ENCODE results near the gene PCIF1. TPM values are rescaled to one million over a fixed set of nuclear protein-coding genes. Genes with fewer than 3 reads are reported as not detected.

Gene PCIF1
- total RNA-seq, 1 donor from 2014 or later = 42.1 TPM

DNA sequence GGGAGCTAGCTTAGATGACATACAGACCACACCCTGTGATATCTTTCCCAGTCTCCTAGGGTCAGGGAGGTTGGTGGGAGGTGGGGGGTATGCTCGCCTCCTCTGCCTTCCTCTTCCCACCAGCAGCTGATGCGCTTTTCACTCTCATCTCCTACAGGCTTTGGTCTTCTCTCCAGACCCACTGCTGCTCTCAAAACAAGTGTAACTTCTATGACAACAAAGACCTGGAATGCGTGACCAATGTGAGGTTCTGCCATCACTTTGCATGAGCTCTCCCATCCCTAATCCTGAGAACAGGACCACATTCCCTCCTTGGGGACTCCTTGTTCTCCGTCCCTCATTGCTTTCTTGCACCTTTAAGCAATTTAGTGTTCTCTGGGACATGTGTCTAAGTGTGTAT is 40.7 kb upstream of the PCIF1 start:
- no peak for DNase-seq (ENCODE audit: extremely low spot score, unreplicated experiment)
- Mint-ChIP-seq H3K4me1 (ENCODE audit: unreplicated experiment) (peaks cover 18% of the 10 kb centered on the region), H3K9me3 (ENCODE audit: unreplicated experiment) (no peaks in the 10 kb centered on the region), H3K4me3 (ENCODE audit: unreplicated experiment) (peak overlapping the region; percentile 14), H3K36me3 (ENCODE audit: unreplicated experiment) (peaks cover 24% of the 10 kb centered on the region), H3K27me3 (ENCODE audit: unreplicated experiment) (no peaks in the 10 kb centered on the region), H3K27ac (ENCODE audit: unreplicated experiment) (no peak overlapping the region)
- TF ChIP-seq CTCF (IDR thresholded peaks at IDR 0.05) = no peak

- no peaks in the 10 kb centered on the region for H3K9me3 Mint-ChIP-seq (ENCODE audit: unreplicated experiment)
- H3K27me3 Mint-ChIP-seq (ENCODE audit: unreplicated experiment) = no peaks in the 10 kb centered on the region
- H3K4me1 Mint-ChIP-seq (ENCODE audit: unreplicated experiment) = peaks cover 15% of the 10 kb centered on the region
- DNase-seq (ENCODE audit: extremely low spot score, unreplicated experiment) = no peak
- no peak overlapping the region for H3K4me3 Mint-ChIP-seq (ENCODE audit: unreplicated experiment)
- no peak for TF ChIP-seq CTCF (IDR thresholded peaks at IDR 0.05)
- H3K27ac Mint-ChIP-seq (ENCODE audit: unreplicated experiment) = no peak overlapping the region
- peaks cover 28% of the 10 kb centered on the region for H3K36me3 Mint-ChIP-seq (ENCODE audit: unreplicated experiment)
Measured at GRCh38 chr20:45894797-45895196, 39.7 kb upstream of the PCIF1 start.

- no peak for DNase-seq (ENCODE audit: extremely low spot score, unreplicated experiment)
- Mint-ChIP-seq H3K27me3 (ENCODE audit: unreplicated experiment) (no peaks in the 10 kb centered on the region), H3K27ac (ENCODE audit: unreplicated experiment) (no peak overlapping the region), H3K9me3 (ENCODE audit: unreplicated experiment) (no peaks in the 10 kb centered on the region), H3K4me3 (ENCODE audit: unreplicated experiment) (no peak overlapping the region), H3K4me1 (ENCODE audit: unreplicated experiment) (peaks cover 12% of the 10 kb centered on the region), H3K36me3 (ENCODE audit: unreplicated experiment) (peaks cover 28% of the 10 kb centered on the region)
- TF ChIP-seq CTCF (IDR thresholded peaks at IDR 0.05) = no peak
Measured at GRCh38 chr20:45896641-45897161, 37.8 kb upstream of the PCIF1 start.

DNA sequence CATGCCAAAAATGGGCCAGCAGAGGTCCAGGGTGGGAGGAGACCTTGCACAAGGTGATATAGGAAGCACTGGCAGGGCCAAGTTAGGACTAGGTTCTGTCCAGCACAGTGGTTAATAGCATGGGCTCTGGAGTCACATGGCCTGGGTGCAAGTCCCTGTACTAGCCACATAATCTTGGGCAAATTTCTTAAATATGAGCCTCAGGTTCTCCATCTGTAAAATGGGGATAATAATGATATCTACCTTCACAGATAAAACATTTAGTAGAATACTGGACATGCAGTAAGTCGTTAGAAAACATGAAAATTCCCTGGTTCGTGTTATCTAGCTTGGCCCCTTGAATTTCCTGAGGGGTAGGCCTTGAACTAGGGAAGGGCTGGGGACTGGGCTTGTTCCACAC is 37.2 kb upstream of the PCIF1 start:
- H3K4me3 Mint-ChIP-seq (ENCODE audit: unreplicated experiment) = no peak overlapping the region
- H3K27me3 Mint-ChIP-seq (ENCODE audit: unreplicated experiment) = no peaks in the 10 kb centered on the region
- H3K27ac Mint-ChIP-seq (ENCODE audit: unreplicated experiment) = no peak overlapping the region
- peaks cover 8% of the 10 kb centered on the region for H3K4me1 Mint-ChIP-seq (ENCODE audit: unreplicated experiment)
- peaks cover 28% of the 10 kb centered on the region for H3K36me3 Mint-ChIP-seq (ENCODE audit: unreplicated experiment)
- DNase-seq (ENCODE audit: extremely low spot score, unreplicated experiment) = no peak
- H3K9me3 Mint-ChIP-seq (ENCODE audit: unreplicated experiment) = no peaks in the 10 kb centered on the region
- no peak for TF ChIP-seq CTCF (IDR thresholded peaks at IDR 0.05)

DNA sequence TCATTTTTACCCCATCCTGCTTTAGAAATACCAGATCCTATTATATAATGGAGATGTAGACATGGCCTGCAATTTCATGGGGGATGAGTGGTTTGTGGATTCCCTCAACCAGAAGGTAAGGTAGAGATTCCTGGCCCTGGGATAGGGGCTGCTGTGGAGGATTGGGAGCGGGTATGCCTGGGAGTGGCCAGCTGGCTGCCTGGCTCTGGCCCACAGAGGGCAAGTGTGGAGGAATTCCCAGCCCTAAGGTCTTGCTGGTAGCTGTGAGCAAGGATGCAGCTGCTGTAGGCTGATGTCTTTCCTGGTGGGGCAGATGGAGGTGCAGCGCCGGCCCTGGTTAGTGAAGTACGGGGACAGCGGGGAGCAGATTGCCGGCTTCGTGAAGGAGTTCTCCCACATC is 36.8 kb upstream of the PCIF1 start:
- no peaks in the 10 kb centered on the region for H3K9me3 Mint-ChIP-seq (ENCODE audit: unreplicated experiment)
- H3K4me1 Mint-ChIP-seq (ENCODE audit: unreplicated experiment) = peaks cover 4% of the 10 kb centered on the region
- no peak overlapping the region for H3K4me3 Mint-ChIP-seq (ENCODE audit: unreplicated experiment)
- no peak overlapping the region for H3K27ac Mint-ChIP-seq (ENCODE audit: unreplicated experiment)
- TF ChIP-seq CTCF (IDR thresholded peaks at IDR 0.05) = no peak
- H3K36me3 Mint-ChIP-seq (ENCODE audit: unreplicated experiment) = peaks cover 28% of the 10 kb centered on the region
- DNase-seq (ENCODE audit: extremely low spot score, unreplicated experiment) = no peak
- H3K27me3 Mint-ChIP-seq (ENCODE audit: unreplicated experiment) = no peaks in the 10 kb centered on the region

All from osteocyte (in vitro differentiated cells).